Ascending aorta (tissue), 2 donors: ENCODE results near the gene SUCLG2. TPM values are rescaled to one million over a fixed set of nuclear protein-coding genes. Genes with fewer than 3 reads are reported as not detected.

ENCODE experiments used
- DNase-seq, 2 donors: peaks; one replicate each; pipeline ENCODE4 v3.0.0-alpha.2; 2019; ENCODE audit warnings: low spot score in 2 of 2
- H3K27ac ChIP-seq, 2 donors: fragments of 200-600 bp; sonication (generic); one replicate each; pipeline ENCODE4 v1.5.1; 2016 to 2017; ENCODE audit warnings: mild to moderate bottlenecking in 1 of 2
- H3K27me3 ChIP-seq: fragments of 200-600 bp; sonication (generic); one replicate; pipeline ENCODE4 v1.5.1; 2017
- H3K36me3 ChIP-seq, 2 donors: fragments of 200-600 bp; sonication (generic); one replicate each; pipeline ENCODE4 v1.5.1; 2016
- H3K4me1 ChIP-seq, 2 donors: fragments of 200-600 bp; sonication (generic); one replicate each; pipeline ENCODE4 v1.5.1; 2016 to 2017; ENCODE audit warnings: mild to moderate bottlenecking in 1 of 2
- H3K4me3 ChIP-seq, 2 donors: fragments of 200-600 bp; sonication (generic); one replicate each; pipeline ENCODE4 v1.5.1; 2016 to 2017; ENCODE audit warnings: mild to moderate bottlenecking in 1 of 2
- H3K9me3 ChIP-seq, 2 donors: fragments of 200-600 bp; sonication (generic); one replicate each; pipeline ENCODE4 v1.5.1; 2016
- CTCF ChIP-seq, 3 experiments: fragments of 200-600 bp in 2 of 3; fragments of 450-650 bp in 1 of 3; sonication (generic) in 2 of 3; IDR thresholded peaks; one replicate each; pipeline ENCODE4 v1.5.1; 2016 to 2019; ENCODE audit warnings: antibody characterized with exemption in 3 of 3, mild to moderate bottlenecking in 1 of 3, moderate library complexity in 1 of 3
- intact Hi-C: fragments of 100-400 bp; cut with DNase I; formaldehyde crosslinking; loops from one replicate; pipeline ENCODE4 v1.15.1; 2023
- total RNA-seq: library from RNA; depleted of rRNA; stranded (reverse); fragments of >200 nt; gene quantifications from one replicate; pipeline ENCODE4 v1.1.0, GENCODE V29; 2016

Gene SUCLG2
- total RNA-seq, 1 donor from 2014 or later: 33.6 TPM

DNA sequence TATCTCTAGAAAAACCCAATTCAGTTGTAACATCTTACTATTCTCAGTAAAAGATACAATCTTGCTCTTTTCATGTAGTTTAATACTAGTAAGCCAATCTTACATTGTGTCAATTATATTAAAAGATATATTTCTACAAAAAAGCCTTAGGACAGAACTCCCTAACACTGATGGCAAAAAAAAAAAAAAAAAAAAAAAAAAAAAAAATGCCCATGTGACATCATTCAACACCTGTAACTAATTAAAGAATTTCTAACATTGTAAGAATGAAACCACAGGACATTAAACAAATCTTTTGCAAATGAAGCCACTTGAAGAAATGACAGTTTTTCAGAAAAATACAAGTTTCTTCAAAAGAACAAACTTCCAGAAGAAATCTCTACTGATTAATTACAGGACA lies 119.8 kb downstream of the SUCLG2 start:
- H3K4me1 ChIP-seq: no peaks in the 10 kb centered on the region
- TF ChIP-seq CTCF (IDR thresholded peaks at IDR 0.05): no peak
- no peak overlapping the region for H3K4me3 ChIP-seq
- DNase-seq: no peak
- no peaks in the 10 kb centered on the region for H3K27me3 ChIP-seq
- no peaks in the 10 kb centered on the region for H3K36me3 ChIP-seq
- no peak overlapping the region for H3K27ac ChIP-seq
- no peaks in the 10 kb centered on the region for H3K9me3 ChIP-seq
- intact Hi-C loops: no loop called here

GRCh38 chr3:67531181-67532101 lies 123.0 kb downstream of the SUCLG2 start:
- no peak for TF ChIP-seq CTCF (IDR thresholded peaks at IDR 0.05)
- Histone ChIP-seq H3K36me3 (peaks cover 0 to 21% of the 10 kb centered on the region in 2 donors), H3K9me3 (no peaks in the 10 kb centered on the region), H3K27me3 (no peaks in the 10 kb centered on the region), H3K27ac (no peak overlapping the region), H3K4me3 (no peak overlapping the region), H3K4me1 (no peaks in the 10 kb centered on the region)
- intact Hi-C loops: no loop called here
- no peak for DNase-seq

GRCh38 chr3:67529915-67530314 lies 124.5 kb downstream of the SUCLG2 start:
- no peaks in the 10 kb centered on the region for H3K4me1 ChIP-seq
- no peak overlapping the region for H3K4me3 ChIP-seq
- H3K9me3 ChIP-seq: no peaks in the 10 kb centered on the region
- no peak overlapping the region for H3K27ac ChIP-seq
- DNase-seq: no peak
- intact Hi-C loops: no loop called here
- H3K27me3 ChIP-seq: no peaks in the 10 kb centered on the region
- peaks cover 0 to 21% of the 10 kb centered on the region in 2 donors for H3K36me3 ChIP-seq
- no peak for TF ChIP-seq CTCF (IDR thresholded peaks at IDR 0.05)

DNA sequence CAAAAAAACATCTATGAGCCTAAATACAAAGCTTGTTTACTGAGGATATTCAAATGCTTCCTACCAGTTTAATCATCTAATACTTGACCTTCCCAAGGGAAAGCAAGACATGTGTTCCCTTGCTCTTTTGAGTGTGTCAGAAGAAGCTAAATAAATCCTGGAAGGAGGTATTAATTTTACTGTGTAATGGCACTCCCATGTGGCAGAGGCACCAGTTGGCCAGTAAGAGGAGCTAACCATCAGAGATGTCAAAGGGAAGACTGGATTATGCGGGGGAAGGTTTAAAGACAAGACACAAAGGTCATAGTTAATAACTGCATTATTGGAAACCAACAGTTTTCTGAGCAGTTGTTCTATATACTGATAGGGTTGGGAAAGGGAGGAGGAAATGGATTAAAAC lies 125.1 kb downstream of the SUCLG2 start:
- Histone ChIP-seq H3K27me3 (no peaks in the 10 kb centered on the region), H3K36me3 (peaks cover 0 to 21% of the 10 kb centered on the region in 2 donors), H3K4me3 (no peak overlapping the region), H3K4me1 (no peaks in the 10 kb centered on the region), H3K9me3 (no peaks in the 10 kb centered on the region), H3K27ac (no peak overlapping the region)
- DNase-seq: no peak
- TF ChIP-seq CTCF (IDR thresholded peaks at IDR 0.05): no peak
- intact Hi-C loops: no loop called here

- Histone ChIP-seq H3K36me3 (peaks cover 0 to 21% of the 10 kb centered on the region in 2 donors), H3K27me3 (no peaks in the 10 kb centered on the region), H3K4me3 (no peak overlapping the region), H3K4me1 (no peaks in the 10 kb centered on the region), H3K9me3 (no peaks in the 10 kb centered on the region), H3K27ac (no peak overlapping the region)
- DNase-seq: no peak
- intact Hi-C loops: no loop called here
- no peak for TF ChIP-seq CTCF (IDR thresholded peaks at IDR 0.05)
These were observed 128.2 kb downstream of the SUCLG2 start for GRCh38 chr3:67526246-67526645.
